ENCODE measurements around the gene SDK1. TPM values are rescaled to one million over a fixed set of nuclear protein-coding genes. Genes with fewer than 3 reads are reported as not detected.

SDK1 gene
- total RNA-seq, 4 donors from 2014 or later: 2.5 to 12.9 (median 6.1) TPM

GRCh38 chr7:3636131-3636860 is 335.2 kb downstream of the SDK1 start:
- H3K27ac ChIP-seq: no peak overlapping the region
- WGBS: 81% methylated on average over 6 of the region's 6 CpGs

GRCh38 chr7:3639253-3639652 is 338.2 kb downstream of the SDK1 start:
- 74% methylated on average over 7 of the region's 7 CpGs for WGBS
- DNase-seq (ENCODE audit: low spot score in 2 of 2): no peak
- Histone ChIP-seq H3K4me1 (no peaks in the 10 kb centered on the region), H3K36me3 (no peaks in the 10 kb centered on the region), H3K4me3 (no peak overlapping the region), H3K27ac (no peak overlapping the region), H3K27me3 (no peaks in the 10 kb centered on the region), H3K9me3 (no peaks in the 10 kb centered on the region)
- no peak for TF ChIP-seq POLR2AphosphoS5 (IDR thresholded peaks at IDR 0.05)
- TF ChIP-seq POLR2A (IDR thresholded peaks at IDR 0.05): no peak
- TF ChIP-seq CTCF (IDR thresholded peaks at IDR 0.05): no peak
- TF ChIP-seq EP300 (IDR thresholded peaks at IDR 0.05): no peak

More at GRCh38 chr7:3636131-3636860, 335.2 kb downstream of the SDK1 start:
- TF ChIP-seq POLR2A (IDR thresholded peaks at IDR 0.05) (no peak), POLR2AphosphoS5 (IDR thresholded peaks at IDR 0.05) (no peak), EP300 (IDR thresholded peaks at IDR 0.05) (no peak), CTCF (IDR thresholded peaks at IDR 0.05) (no peak)
- H3K4me3 ChIP-seq: no peak overlapping the region
- no peaks in the 10 kb centered on the region for H3K4me1 ChIP-seq
- DNase-seq (ENCODE audit: low spot score in 2 of 2): no peak
- no peaks in the 10 kb centered on the region for H3K9me3 ChIP-seq
- H3K27me3 ChIP-seq: no peaks in the 10 kb centered on the region
- H3K36me3 ChIP-seq: no peaks in the 10 kb centered on the region

- Histone ChIP-seq H3K9me3 (no peaks in the 10 kb centered on the region), H3K27ac (no peak overlapping the region), H3K4me3 (no peak overlapping the region), H3K36me3 (no peaks in the 10 kb centered on the region), H3K27me3 (no peaks in the 10 kb centered on the region), H3K4me1 (no peaks in the 10 kb centered on the region)
- 79% methylated on average over 14 of the region's 14 CpGs for WGBS
- no peak for DNase-seq (ENCODE audit: low spot score in 2 of 2)
- no peak for TF ChIP-seq POLR2A (IDR thresholded peaks at IDR 0.05)
- no peak for TF ChIP-seq POLR2AphosphoS5 (IDR thresholded peaks at IDR 0.05)
- no peak for TF ChIP-seq CTCF (IDR thresholded peaks at IDR 0.05)
- no peak for TF ChIP-seq EP300 (IDR thresholded peaks at IDR 0.05)
These were observed 340.5 kb downstream of the SDK1 start for GRCh38 chr7:3641582-3641981.

- H3K4me1 ChIP-seq: no peaks in the 10 kb centered on the region
- no peak for DNase-seq (ENCODE audit: low spot score in 2 of 2)
- TF ChIP-seq CTCF (IDR thresholded peaks at IDR 0.05) (no peak), EP300 (IDR thresholded peaks at IDR 0.05) (no peak), POLR2AphosphoS5 (IDR thresholded peaks at IDR 0.05) (no peak), POLR2A (IDR thresholded peaks at IDR 0.05) (no peak)
- no peaks in the 10 kb centered on the region for H3K9me3 ChIP-seq
- H3K27ac ChIP-seq: no peak overlapping the region
- H3K4me3 ChIP-seq: no peak overlapping the region
- H3K27me3 ChIP-seq: no peaks in the 10 kb centered on the region
- WGBS: 89% methylated on average over 4 of the region's 4 CpGs
- H3K36me3 ChIP-seq: no peaks in the 10 kb centered on the region
These were observed 342.0 kb downstream of the SDK1 start for GRCh38 chr7:3643091-3643490.

- no peak for DNase-seq (ENCODE audit: low spot score in 2 of 2)
- Histone ChIP-seq H3K4me3 (no peak overlapping the region), H3K27ac (no peak overlapping the region), H3K9me3 (no peaks in the 10 kb centered on the region), H3K27me3 (no peaks in the 10 kb centered on the region), H3K4me1 (no peaks in the 10 kb centered on the region), H3K36me3 (no peaks in the 10 kb centered on the region)
- TF ChIP-seq POLR2AphosphoS5 (IDR thresholded peaks at IDR 0.05): no peak
- TF ChIP-seq POLR2A (IDR thresholded peaks at IDR 0.05): no peak
- no peak for TF ChIP-seq CTCF (IDR thresholded peaks at IDR 0.05)
- WGBS: 100% methylated on average over 2 of the region's 2 CpGs
These were observed 347.2 kb downstream of the SDK1 start for GRCh38 chr7:3648276-3648675.
